CD4-positive, alpha-beta T cell treated with Interleukin-4 for 4 hours (primary cell): Measurements from ENCODE around the gene RHOH.
"Not testable (repeated sequence)": the region's sequence is repeated elsewhere in the genome, so short reads cannot be mapped to it uniquely, and the experiment has no call there.

Experiments
- DNase-seq: peaks from one replicate; pipeline ENCODE4 v3.0.0-alpha.2; 2020

The RHOH gene

DNA sequence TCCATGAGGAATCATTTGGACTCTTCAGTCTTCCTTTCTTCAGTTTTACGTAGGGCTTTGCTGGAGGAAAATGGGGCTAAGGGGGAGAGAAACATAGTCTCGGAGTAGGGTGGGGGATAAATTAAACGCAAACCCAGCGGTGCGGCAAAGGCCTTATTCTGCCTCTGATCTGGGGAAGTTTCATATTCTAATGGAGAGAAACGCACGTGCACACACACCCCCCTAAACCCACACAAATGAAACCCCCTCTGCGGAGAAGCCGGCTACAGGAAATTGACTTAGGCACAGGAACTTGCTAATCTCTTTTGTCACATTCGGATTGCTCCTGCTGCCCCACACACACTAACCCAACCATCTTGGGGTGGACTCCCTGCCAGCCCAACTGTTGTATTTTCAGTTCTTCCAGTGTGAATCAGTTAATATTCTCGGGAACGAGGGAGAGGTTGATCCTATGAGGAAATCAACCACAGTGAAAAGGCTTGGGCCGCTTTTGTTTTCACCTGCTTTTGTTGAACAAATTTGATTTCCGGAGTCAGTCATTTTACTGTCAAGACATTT, at the start of gene RHOH:
Gene RHOH, plus strand, starts transcription at position 308 of the 558 bp plus-strand sequence. CDS start 46,356 bp downstream, outside the sequence.
- DNase-seq: peak; percentile 82

DNA sequence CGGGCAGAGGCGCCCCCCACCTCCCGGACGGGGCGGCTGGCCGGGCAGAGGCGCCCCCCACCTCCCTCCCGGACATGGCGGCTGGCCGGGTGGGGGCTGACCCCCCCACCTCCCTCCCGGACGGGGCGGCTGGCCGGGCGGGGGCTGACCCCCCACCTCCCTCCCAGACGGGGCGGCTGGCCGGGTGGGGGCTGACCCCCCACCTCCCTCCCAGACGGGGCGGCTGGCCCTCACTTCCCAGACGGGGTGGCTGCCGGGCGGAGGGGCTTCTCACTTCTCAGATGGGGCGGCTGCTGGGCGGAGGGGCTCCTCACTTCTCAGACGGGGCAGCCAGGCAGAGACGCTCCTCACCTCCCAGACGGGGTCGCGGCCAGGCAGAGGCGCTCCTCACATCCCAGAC, 49.3 kb upstream of the RHOH start:
- DNase-seq: not testable (repeated sequence)

GRCh38 chr4:40149960-40150385, 46.9 kb upstream of the RHOH start:
- DNase-seq: peak; percentile 84

GRCh38 chr4:40150932-40151331, 45.9 kb upstream of the RHOH start:
- no peak for DNase-seq

DNA sequence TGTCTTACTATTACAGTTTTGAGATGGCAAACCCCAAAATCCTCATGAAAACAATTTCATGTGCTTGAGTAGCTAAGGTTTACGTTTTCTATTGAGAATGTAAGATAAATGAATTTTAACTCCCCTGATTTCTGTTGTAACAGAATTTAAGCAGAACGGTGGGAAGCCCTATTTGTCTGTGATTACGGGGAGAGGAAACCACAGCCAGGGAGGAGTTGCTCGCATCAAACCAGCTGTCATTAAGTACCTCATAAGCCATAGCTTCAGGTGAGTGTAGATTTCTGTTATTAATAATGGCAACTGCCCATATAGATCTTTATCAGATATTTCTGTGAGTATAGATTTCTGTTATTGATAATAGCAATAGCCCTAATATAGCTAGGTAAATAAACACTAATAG, 44.2 kb upstream of the RHOH start:
- DNase-seq: peak; percentile 63

DNA sequence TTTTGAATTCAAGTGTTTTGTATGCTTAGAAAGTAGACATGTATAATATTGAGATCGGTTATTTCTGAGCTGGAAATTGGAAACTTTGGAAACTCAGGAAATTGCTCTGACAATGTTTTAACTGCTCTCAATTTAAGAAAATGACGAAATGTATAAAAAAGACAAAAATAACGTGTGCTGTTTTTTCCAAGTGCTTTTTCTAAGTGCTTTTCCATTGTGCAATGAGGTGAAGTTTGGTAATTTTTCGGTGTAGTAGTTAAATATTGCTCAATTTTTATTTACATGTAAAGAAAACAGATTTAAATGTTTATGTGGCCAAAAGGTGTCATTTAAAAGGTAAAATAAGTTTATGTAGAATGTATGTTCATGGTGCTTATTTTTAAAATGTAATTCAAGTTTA, 39.4 kb upstream of the RHOH start:
- no peak for DNase-seq

GRCh38 chr4:40160258-40160657, 36.6 kb upstream of the RHOH start:
- no peak for DNase-seq

GRCh38 chr4:40164459-40164858, 32.4 kb upstream of the RHOH start:
- no peak for DNase-seq

DNA sequence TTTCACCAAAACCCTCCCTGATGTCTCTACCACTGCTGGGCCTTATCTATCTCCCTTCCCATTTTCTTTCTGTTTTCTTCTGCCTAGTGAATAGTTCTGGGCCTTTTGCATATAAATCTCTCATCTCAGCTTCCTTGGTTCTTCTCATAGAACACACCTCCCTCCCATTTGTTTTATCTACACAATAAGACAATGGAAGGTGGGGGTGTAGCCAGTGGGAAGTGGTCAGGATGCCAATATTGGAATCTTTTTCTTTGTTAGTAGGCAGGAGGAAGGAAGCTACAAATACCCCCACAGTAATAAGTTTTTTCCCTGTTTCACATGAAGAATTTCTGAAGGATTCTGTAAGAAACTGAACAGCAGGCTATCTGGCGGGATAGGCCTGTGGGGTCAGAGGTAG, 30.9 kb upstream of the RHOH start:
- DNase-seq: no peak

GRCh38 chr4:40168070-40168469, 28.8 kb upstream of the RHOH start:
- no peak for DNase-seq

DNA sequence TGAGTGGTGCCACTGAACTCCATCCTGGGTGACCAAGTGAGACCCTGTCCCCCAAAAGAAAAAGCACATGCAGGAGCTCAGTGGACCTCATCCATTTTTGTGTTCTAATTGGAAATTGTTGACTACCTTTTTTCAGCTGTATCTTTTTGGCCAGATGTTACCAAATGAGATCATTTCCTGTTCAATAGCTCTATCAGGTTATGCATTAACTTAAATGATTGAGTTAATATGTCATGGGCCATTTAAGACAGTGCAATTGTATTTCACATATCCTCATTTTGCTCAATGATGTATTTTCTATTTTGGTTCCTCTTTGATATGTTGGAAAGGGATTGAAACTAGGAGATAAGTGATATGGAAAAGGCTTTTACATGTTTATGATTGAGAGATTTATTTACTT, 26.2 kb upstream of the RHOH start:
- no peak for DNase-seq

DNA sequence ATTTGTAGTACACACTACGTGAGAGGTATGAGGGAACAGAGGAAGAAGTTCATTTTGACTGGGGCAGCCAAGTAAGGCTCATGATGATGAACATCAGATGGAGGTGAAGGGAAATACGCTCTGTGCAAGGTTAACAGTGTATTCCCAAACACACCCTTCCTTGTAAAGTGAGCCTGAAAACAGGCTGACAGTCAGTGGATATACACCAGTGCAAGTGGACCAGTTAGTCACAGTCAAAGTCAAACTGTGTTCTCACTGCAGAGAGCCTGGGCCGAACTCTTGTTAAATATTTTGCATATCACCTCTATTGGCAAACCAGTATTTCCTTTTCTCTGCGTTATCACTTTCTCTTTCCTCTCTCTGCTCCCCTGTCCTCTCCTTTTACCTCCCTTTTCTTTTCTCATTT, 23.4 kb upstream of the RHOH start:
- no peak for DNase-seq

GRCh38 chr4:40176602-40177001, 20.2 kb upstream of the RHOH start:
- no peak for DNase-seq

GRCh38 chr4:40177591-40177990, 19.2 kb upstream of the RHOH start:
- DNase-seq: no peak

DNA sequence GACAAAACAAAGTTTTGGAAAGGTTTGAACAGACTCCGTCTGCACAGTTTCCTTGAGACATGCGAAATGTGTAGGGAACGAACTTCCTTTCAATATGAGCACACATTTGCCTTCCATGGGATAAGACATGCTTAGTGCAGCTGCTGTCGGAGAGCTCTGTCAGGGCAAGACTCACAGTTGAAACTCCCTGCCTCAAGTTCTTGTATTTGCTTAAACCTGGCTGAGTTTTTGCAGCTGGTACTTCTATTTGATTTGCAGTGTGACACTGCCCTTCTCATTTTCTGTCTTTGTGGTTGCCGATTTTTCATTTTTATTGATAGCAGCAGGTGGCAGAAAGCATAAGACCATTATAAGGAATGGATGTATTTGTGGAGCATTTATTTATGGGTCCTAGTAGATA, 18.2 kb upstream of the RHOH start:
- DNase-seq: no peak

GRCh38 chr4:40179360-40179759, 17.5 kb upstream of the RHOH start:
- DNase-seq: no peak

- DNase-seq: no peak
These were observed 16.5 kb upstream of the RHOH start for GRCh38 chr4:40180356-40180755.

GRCh38 chr4:40182001-40182400, 14.8 kb upstream of the RHOH start:
- DNase-seq: no peak

- no peak for DNase-seq
These were observed 13.9 kb upstream of the RHOH start for GRCh38 chr4:40182954-40183353.

DNA sequence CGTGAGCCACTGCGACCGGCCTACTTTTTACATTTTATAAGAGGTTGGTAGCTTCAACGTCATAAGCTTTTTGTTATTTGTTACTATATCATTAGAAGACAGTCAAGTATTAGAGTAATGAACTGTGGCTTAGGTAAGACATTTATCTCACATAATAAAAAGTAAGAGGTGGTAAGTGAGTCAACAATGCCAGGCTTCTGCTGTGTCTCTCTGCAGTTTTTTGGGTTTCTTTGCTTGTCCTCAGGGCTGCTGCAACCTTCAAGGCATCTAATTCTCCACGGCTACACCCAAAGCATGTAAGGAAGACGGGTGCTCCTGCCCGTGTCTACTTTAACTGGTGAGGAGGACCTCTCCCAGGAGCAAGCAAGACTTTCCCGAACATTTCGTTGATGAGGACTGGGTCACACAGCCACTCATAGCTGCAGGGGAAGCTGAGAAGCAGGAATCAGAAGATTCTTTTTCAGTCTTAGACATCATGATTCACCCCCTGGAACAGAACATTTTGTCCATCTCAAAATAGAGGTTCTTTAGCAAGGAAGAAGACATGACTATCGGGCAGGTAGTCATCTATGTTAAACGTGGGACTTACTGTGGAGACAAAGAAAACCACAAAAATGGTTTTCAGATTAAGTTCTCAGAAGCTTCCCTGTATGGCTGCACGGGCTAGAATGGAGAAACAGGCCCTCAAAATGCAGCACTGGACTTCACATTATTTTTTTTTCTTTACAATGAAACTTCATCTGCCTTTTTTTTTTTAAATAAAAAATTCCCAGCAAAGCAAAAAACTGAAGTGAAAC, 13.0 kb upstream of the RHOH start:
- no peak for DNase-seq

- no peak for DNase-seq
These were observed 10.8 kb upstream of the RHOH start for GRCh38 chr4:40185830-40186664.

GRCh38 chr4:40186665-40187014, 10.2 kb upstream of the RHOH start:
- no peak for DNase-seq

DNA sequence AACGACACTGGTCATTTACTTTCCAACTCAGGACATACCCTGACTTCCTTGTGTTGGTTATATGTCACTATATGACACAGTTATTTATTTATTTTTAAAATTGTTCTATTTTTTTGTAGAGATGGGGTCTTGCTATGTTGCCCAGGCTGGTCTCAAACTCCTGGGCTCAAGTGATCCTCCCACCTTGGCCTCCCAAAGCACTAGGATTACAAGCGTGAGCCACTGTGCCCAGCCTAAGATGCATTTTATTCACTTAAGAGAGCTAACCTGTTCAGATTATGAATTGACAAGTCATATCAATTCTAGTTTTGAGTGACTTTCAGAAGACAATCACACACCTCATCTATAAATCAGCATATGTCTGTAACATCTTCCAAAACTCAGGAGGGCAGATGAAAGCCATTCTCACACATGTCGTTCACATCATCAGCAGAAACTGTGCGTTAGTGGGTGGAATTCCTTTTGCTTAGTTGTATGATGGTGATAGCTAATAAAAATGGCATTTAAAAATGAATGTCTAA, 9.4 kb upstream of the RHOH start:
- DNase-seq: no peak

DNA sequence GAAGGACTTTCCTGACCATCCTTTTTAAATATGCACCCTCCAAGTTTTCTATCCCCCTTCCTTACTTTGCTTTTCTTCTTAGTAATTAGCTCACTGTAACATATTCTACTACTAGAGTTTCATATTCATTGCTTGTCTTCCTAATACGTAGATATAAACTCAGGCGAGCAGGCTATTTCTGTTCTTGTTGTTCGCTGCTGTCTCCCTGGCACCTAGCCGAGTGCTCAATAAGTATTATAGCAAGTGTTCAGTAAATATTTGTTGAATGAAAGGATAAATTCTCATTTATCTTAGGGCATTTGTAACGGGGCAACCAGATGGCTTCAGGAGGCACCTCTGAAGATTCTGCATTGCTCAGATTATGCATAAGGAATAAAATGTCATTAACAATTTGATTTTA, 6.8 kb upstream of the RHOH start:
- DNase-seq: no peak
